Nephron (organoid): Measurements from ENCODE around the gene ZNF337.

Source experiments
- H3K27ac Mint-ChIP-seq, 3 experiments: 2 replicates each; pipeline ENCODE4 v1.8.0; 2020; ENCODE audit warnings: mixed read lengths in 3 of 3, mild to moderate bottlenecking in 2 of 3, moderate library complexity in 1 of 3
- H3K27me3 Mint-ChIP-seq: 2 replicates; pipeline ENCODE4 v1.8.0; 2021; ENCODE audit warnings: low read depth, mild to moderate bottlenecking, moderate library complexity, mixed read lengths
- H3K36me3 Mint-ChIP-seq: 2 replicates; pipeline ENCODE4 v1.8.0; 2020; ENCODE audit warnings: low read depth, mixed read lengths
- H3K4me1 Mint-ChIP-seq: 2 replicates; pipeline ENCODE4 v1.8.0; 2020; ENCODE audit warnings: mixed read lengths
- H3K4me3 Mint-ChIP-seq, 3 experiments: 2 replicates each; pipeline ENCODE4 v1.8.0; 2020; ENCODE audit warnings: mild to moderate bottlenecking in 3 of 3, mixed read lengths in 3 of 3, moderate library complexity in 2 of 3
- H3K9me3 Mint-ChIP-seq: 2 replicates; pipeline ENCODE4 v1.8.0; 2020; ENCODE audit warnings: mixed read lengths
- TF ChIP-seq, protein P1 (sequence below), 3 experiments: fragments of 200-600 bp; sonication (generic); IDR thresholded peaks; one replicate each; pipeline ENCODE4 v1.5.0; 2021; ENCODE audit warnings: antibody characterized with exemption in 3 of 3; ENCODE audit not compliant: unreplicated experiment in 3 of 3

Gene ZNF337

DNA sequence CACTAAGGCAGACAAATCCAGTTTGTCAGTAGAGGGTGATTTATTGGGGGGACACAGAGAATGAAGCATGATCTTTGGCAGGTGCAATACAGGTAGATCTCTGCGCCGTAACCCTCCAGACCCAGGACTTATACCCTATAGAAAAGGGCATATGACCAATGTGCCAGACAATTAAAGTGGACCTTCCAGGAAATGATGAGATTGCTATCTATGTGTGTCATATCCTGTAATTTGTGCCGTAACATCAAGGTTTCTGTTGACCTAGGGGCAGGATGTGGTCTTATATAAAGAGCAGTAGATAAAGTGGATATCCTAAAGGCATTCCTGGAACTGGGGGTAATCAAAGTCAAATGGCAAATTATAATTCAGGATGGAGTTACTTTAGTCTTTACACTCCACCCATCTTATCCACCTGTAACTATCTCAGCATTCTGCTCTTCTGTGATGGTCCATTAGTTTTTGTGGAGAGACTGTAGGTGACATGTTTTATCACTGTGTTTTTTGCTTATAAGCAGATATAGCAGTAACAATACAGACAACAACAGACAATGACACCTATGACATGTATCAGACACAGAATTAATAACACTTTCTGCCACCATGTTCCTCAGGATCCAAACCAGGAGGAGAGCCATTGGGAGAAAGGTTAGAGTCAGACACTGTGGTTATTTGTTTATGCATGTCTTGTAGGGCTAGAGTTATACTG lies 43.1 kb upstream of the ZNF337 start:
- Mint-ChIP-seq H3K27ac (no peak overlapping the region), H3K27me3 (no peaks in the 10 kb centered on the region), H3K36me3 (no peaks in the 10 kb centered on the region), H3K4me1 (no peaks in the 10 kb centered on the region), H3K9me3 (no peaks in the 10 kb centered on the region), H3K4me3 (no peak overlapping the region)
- TF ChIP-seq, protein P1, sequence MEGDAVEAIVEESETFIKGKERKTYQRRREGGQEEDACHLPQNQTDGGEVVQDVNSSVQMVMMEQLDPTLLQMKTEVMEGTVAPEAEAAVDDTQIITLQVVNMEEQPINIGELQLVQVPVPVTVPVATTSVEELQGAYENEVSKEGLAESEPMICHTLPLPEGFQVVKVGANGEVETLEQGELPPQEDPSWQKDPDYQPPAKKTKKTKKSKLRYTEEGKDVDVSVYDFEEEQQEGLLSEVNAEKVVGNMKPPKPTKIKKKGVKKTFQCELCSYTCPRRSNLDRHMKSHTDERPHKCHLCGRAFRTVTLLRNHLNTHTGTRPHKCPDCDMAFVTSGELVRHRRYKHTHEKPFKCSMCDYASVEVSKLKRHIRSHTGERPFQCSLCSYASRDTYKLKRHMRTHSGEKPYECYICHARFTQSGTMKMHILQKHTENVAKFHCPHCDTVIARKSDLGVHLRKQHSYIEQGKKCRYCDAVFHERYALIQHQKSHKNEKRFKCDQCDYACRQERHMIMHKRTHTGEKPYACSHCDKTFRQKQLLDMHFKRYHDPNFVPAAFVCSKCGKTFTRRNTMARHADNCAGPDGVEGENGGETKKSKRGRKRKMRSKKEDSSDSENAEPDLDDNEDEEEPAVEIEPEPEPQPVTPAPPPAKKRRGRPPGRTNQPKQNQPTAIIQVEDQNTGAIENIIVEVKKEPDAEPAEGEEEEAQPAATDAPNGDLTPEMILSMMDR (IDR thresholded peaks at IDR 0.05; ENCODE audit: unreplicated experiment in 3 of 3): no peak

DNA sequence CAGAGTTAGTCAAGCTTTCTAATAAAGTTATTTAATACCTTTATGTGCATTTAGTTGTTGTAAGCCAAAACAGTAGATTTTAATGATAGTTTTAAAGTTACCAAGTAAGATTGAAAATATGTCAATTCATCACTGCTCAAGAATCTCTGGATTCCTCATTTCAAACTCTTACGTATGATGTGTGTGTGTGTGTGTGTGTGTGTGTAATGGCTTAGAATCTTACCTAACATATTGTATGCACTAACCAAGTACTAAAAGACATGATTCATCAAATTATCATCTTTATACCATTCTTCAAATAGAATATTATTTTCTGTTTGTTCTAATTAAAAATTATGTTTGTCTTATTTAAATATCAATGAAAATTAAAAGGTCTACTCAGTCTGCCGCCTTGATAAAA lies 41.5 kb upstream of the ZNF337 start:
- H3K36me3 Mint-ChIP-seq: no peaks in the 10 kb centered on the region
- no peaks in the 10 kb centered on the region for H3K9me3 Mint-ChIP-seq
- H3K4me3 Mint-ChIP-seq: no peak overlapping the region
- no peaks in the 10 kb centered on the region for H3K27me3 Mint-ChIP-seq
- TF ChIP-seq, protein P1 (IDR thresholded peaks at IDR 0.05; ENCODE audit: unreplicated experiment in 3 of 3): no peak
- H3K27ac Mint-ChIP-seq: no peak overlapping the region
- no peaks in the 10 kb centered on the region for H3K4me1 Mint-ChIP-seq

DNA sequence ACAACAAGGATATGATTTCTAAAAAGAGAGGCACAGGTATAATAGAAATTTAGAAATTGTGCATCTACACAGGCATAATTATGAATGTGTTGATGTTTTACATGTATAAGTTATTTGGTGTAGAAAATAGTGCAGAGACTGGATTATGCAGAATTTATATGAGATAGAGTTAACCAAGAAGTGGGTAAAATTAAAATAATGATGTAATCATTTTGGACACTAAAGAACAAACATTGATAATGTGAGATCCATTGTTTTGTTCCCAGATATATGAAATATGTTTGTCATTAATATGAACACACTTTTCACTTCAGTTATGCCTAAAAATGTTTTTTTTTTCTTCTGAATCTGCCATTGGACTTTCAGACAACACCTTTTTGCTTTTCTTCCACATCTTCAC lies 37.2 kb upstream of the ZNF337 start:
- H3K36me3 Mint-ChIP-seq: no peaks in the 10 kb centered on the region
- H3K27me3 Mint-ChIP-seq: no peaks in the 10 kb centered on the region
- H3K9me3 Mint-ChIP-seq: no peaks in the 10 kb centered on the region

DNA sequence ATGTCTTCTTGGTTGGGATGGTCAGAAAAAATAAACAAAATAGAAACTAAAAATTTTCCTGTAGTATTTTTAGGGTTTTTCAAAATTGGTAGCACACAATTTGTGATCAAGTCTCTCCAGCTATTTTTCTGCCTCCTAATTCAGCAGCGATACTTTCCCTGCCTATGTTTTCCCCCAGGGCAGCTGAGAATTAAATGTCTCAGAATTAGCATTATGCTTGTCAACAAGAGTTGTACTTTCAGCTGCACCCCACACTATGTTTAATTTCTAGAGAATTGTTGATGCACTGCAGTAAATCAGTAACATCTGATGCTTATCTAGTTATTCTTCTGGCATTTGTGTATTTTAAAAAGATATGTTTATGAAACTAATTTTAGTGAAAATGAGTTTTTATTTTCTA lies 34.2 kb upstream of the ZNF337 start:
- Mint-ChIP-seq H3K27ac (no peak overlapping the region), H3K36me3 (peaks cover 4% of the 10 kb centered on the region), H3K9me3 (peaks cover 16% of the 10 kb centered on the region), H3K27me3 (no peaks in the 10 kb centered on the region), H3K4me3 (no peak overlapping the region), H3K4me1 (no peaks in the 10 kb centered on the region)
- TF ChIP-seq, protein P1 (IDR thresholded peaks at IDR 0.05; ENCODE audit: unreplicated experiment in 3 of 3): no peak

More for the DNA sequence above, 37.2 kb upstream of the ZNF337 start:
- TF ChIP-seq, protein P1 (IDR thresholded peaks at IDR 0.05; ENCODE audit: unreplicated experiment in 3 of 3): no peak
- no peak overlapping the region for H3K27ac Mint-ChIP-seq
- no peaks in the 10 kb centered on the region for H3K4me1 Mint-ChIP-seq
- no peak overlapping the region for H3K4me3 Mint-ChIP-seq

DNA sequence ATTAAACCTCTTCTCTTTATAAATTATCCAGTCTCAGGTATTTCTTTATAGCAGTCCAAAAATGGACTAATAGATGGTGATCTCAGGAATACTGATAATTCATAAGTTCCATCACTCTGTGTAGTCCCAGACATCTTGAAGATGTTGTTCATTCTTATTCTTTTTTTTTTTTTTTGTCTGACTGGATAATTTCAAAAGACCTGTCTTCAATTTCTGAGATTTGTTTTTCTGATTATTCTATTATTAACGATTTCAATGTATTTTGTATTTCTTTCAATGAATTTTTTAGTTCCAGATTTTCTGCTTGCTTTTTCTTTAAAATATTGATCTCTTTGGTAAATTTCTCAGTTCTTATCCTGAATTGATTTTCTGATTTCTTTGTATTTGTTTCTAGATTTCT lies 29.7 kb upstream of the ZNF337 start:
- Mint-ChIP-seq H3K27me3 (no peaks in the 10 kb centered on the region), H3K4me3 (no peak overlapping the region), H3K36me3 (peaks cover 7% of the 10 kb centered on the region), H3K4me1 (no peaks in the 10 kb centered on the region), H3K27ac (no peak overlapping the region), H3K9me3 (peaks cover 55% of the 10 kb centered on the region)
- TF ChIP-seq, protein P1 (IDR thresholded peaks at IDR 0.05; ENCODE audit: unreplicated experiment in 3 of 3): no peak

DNA sequence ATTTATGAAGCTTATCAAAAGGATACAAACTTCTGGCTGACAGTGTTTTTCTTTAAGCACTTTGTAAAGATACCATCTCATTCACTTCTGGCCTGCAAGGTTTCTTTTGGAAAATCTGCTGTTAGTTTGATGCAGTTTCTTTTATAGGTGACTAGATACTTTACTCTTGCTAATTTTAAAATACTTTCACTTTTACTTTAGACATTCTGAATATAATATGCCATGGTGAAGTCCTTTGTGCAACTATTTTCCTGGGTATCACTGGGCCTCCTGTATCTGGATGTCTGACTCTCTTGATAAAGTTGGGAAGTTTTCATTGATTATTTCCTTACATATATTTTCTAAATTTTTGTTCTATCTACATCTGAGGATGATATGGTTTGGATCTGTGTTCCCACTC lies 29.0 kb upstream of the ZNF337 start:
- TF ChIP-seq, protein P1 (IDR thresholded peaks at IDR 0.05; ENCODE audit: unreplicated experiment in 3 of 3): no peak
- H3K36me3 Mint-ChIP-seq: peaks cover 12% of the 10 kb centered on the region

More for the DNA sequence above, 29.0 kb upstream of the ZNF337 start:
- no peaks in the 10 kb centered on the region for H3K27me3 Mint-ChIP-seq
- H3K9me3 Mint-ChIP-seq: peaks cover 60% of the 10 kb centered on the region
- no peaks in the 10 kb centered on the region for H3K4me1 Mint-ChIP-seq
- no peak overlapping the region for H3K4me3 Mint-ChIP-seq
- H3K27ac Mint-ChIP-seq: no peak overlapping the region
